ENCODE data around the gene UBE2K.
"Not testable (repeated sequence)": the region's sequence is repeated elsewhere in the genome, so short reads cannot be mapped to it uniquely, and the experiment has no call there.

Gene UBE2K

GRCh38 chr4:39731908-39732307 is 34.0 kb downstream of the UBE2K start:
- no peak for DNase-seq

- peak; percentile 27 for DNase-seq
These were observed 34.8 kb downstream of the UBE2K start for GRCh38 chr4:39732728-39733127.

- not testable (repeated sequence) for DNase-seq
These were observed 41.7 kb downstream of the UBE2K start for GRCh38 chr4:39739591-39739990.

DNA sequence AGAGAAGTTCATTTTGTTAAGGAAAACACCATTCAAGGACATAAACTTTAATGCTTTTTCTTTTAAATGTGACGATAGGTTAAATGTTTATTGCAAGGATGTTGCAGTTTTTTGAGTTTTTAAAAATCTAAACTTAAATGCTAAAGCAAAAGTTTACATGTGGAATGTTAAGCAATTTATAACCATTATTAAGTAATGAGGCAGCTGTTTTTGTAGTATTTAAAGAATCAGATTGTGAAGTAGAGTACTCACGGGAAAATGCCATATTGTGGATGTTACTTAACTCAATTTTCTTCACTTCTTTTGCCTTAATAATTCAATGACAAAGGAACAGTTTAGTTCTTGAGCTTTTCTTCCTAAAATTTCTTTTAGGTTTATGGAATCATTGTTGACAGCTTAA is 43.5 kb downstream of the UBE2K start:
- no peak for DNase-seq

GRCh38 chr4:39745920-39746319 is 48.0 kb downstream of the UBE2K start:
- DNase-seq, result no peak

GRCh38 chr4:39750216-39750615 is 52.3 kb downstream of the UBE2K start:
- no peak for DNase-seq

- DNase-seq, result no peak
These were observed 56.4 kb downstream of the UBE2K start for GRCh38 chr4:39754309-39754708.

DNA sequence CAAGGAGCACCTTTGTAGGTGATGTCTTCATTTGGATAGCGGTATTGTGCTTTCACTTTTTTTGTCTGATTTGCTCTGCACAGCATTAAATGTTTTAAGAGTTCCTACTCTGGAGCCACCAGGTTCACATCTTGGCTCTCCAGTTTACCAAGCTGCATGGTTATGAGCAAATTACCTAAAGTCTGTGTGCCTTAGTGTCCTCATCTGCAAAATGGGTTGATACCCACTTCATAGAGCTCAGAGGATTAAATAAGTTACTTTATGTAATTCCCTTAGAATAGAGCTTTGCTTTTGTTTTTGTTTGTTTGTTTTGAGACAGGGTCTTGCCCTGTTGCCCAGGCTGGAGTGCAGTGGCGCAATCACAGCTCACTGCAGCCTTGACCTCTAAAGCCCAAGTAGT is 58.2 kb downstream of the UBE2K start:
- DNase-seq, result no peak

DNA sequence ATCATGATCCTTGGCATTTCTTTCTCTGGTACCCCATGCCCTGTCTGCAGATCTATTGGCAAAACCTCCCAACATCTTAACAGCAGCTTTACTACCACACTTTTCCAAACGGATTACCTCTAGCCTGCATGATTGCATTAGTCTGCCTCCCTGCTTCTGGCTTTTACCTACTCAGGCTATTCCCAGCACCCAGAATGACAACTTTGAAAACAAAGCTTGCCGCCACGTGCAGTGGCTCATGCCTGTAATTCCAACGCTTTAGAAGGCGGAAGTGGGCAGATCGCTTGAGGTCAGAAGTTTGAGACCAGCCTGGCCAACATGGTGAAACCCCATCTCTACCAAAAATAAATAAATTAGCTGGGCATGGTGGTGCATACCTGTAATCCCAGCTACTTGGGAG is 60.2 kb downstream of the UBE2K start:
- no peak for DNase-seq

DNA sequence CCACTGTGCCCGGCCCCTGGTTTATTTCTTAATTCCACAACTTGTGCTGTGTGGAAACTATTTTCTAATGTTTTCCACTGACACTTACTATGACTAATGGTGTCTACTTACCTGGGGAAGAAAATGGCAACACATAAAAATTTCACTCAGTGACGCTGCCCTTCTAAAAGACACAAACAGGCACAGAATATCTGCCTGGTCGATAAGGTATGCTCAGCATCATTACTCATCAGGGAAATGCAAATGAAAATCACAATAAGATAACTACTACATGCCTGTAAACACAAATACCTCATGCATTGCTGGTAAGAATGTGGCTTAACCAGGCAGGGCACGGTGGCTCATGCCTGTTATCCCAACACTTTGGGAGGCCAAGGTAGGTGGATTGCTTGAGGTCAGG is 61.6 kb downstream of the UBE2K start:
- no peak for DNase-seq

GRCh38 chr4:39761005-39761667 is 63.2 kb downstream of the UBE2K start:
- DNase-seq, result no peak

- no peak for DNase-seq
These were observed 66.0 kb downstream of the UBE2K start for GRCh38 chr4:39763714-39764572.

GRCh38 chr4:39770005-39770404 is 72.1 kb downstream of the UBE2K start:
- DNase-seq, result no peak

DNA sequence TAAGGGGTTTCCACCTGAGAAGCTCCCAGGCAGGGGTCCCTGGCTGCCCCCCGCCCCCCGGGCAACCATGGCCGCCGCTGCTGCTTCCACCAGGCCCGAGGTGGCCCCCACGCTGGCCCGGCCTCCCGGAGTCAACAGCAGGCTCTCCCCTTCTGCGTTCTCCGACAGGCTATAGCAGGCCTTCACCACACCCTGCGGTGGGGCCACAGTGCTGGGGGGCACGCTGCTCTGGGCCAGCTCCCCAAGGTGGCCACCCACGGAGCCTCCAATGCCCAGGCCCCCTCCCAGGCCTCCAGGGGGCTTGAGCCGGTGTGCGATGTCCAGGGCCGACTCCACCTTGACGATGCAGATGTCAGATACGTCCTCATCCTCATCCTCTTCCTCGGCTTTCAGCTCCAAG is 72.5 kb downstream of the UBE2K start:
- no peak for DNase-seq

- DNase-seq, result peak; percentile 14
These were observed 73.2 kb downstream of the UBE2K start for GRCh38 chr4:39770969-39771724.

DNA sequence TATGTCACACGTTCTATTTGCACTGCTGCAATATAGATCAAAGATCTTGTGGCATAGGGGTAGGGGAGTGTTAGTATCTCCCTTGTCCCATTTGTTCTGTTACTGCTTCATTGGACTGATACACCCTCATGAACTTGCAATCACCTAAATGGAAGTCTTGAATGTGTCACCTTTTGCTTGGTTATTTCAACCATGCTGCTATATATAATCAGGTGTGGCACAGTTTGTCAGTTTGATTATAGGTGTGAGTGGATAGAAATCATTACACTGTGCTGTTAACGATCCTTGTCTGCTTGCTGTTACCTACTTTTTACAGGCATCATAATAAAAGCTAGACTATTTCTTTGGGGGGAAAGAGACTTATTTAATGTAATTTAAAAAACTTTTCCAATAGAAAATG is 84.1 kb downstream of the UBE2K start:
- not testable (repeated sequence) for DNase-seq

DNA sequence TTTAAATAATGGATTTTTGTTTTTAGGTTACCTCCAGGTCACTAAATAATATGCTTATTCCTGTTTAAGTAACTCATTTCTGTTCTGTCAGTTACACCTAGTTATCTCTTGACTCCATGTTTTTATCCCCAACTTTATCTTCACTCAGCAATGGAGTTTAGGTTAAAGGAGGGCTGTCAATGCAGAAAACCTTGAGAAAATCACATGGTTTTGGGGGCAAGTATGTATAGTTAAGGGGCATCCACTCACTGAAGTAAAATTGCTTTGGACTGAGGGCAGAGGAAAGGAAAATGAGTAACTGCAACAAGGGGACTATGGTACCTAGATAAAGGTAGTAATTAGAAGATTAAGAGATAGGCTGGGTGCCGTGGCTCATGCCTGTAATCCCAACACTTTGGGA is 87.1 kb downstream of the UBE2K start:
- DNase-seq, result no peak

GRCh38 chr4:39786838-39787237 is 88.9 kb downstream of the UBE2K start:
- DNase-seq, result no peak

- no peak for DNase-seq
These were observed 94.2 kb downstream of the UBE2K start for GRCh38 chr4:39792128-39792527.

DNA sequence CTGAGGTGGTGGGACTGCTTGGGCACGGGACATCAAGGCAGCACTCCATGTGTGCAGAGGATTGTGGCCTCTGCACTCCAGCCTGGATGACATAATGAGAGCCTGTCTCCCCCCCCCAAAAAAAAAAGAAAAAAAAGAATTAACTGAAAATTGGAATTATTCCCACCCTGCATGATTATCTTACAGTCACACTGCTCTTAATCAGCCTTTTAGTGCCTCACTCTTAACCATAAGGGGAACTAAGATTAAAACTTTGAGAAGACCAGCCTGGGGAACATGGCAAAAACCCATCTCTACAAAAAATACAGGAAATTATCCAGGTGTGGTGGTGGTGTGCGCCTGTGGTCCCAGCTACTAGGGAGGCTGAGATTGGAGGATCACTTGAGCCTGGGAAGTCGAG is 94.6 kb downstream of the UBE2K start:
- no peak for DNase-seq

DNA sequence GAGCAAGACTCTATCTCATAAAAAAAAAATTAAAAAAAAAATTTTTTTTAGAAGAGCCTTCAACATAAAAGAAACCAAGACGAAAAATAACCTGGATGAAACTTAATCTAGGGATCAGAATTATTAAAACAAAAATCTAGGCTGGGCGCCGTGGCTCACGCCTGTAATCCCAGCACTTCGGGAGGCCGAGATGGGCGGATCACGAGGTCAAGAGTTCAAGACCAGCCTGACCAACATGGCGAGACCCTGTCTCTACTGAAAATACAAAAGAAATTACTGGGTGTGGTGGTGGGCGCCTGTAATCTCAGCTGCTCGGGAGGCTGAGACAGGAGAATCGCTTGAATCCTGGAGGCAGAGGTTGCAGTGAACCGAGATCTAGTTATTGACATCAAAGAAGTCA is 95.0 kb downstream of the UBE2K start:
- DNase-seq, result not testable (repeated sequence)

- DNase-seq, result no peak
These were observed 104.1 kb downstream of the UBE2K start for GRCh38 chr4:39802005-39802404.

DNA sequence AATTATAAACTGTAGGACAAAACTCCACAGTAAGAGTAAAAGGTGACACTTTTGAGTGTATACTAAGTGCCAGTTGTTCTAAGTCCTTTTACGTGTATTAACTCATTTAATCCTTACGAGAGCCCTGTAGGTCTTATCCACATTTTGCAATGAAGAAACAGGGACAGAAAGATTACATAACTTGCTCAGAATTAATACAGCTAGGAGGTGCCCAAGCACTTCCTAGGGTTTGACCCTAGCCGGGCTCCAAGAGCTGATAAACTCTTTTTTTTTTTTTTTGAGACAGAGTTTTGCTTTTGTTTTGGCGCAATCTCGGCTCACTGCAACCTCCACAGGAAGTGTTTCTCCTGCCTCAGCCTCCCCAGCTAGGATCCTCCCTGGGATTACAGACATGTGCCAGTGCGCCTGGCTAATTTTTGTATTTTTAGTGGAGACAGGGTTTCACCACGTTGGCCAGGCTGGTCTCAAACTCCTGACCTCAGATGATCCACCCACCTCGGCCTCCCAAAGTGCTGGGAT is 110.4 kb downstream of the UBE2K start:
- DNase-seq, result no peak

- DNase-seq, result no peak
These were observed 114.6 kb downstream of the UBE2K start for GRCh38 chr4:39812500-39812899.

Data from 8988T (cell line).